ENCODE data around the gene SEMA6D. TPM values are rescaled to one million over a fixed set of nuclear protein-coding genes. Genes with fewer than 3 reads are reported as not detected.

SEMA6D gene
- total RNA-seq, 4 donors from 2014 or later = 6.3 to 22.0 (median 13.4) TPM

- Histone ChIP-seq H3K4me1 (peaks cover 7% of the 10 kb centered on the region), H3K36me3 (no peaks in the 10 kb centered on the region), H3K9me3 (no peaks in the 10 kb centered on the region), H3K27me3 (peaks cover 5% of the 10 kb centered on the region), H3K27ac (no peak overlapping the region), H3K4me3 (no peak overlapping the region)
- WGBS = 56% methylated on average over 2 of the region's 2 CpGs
- DNase-seq (ENCODE audit: low spot score in 2 of 2) = no peak
- no peak for TF ChIP-seq EP300 (IDR thresholded peaks at IDR 0.05)
- no peak for TF ChIP-seq CTCF (IDR thresholded peaks at IDR 0.05)
- TF ChIP-seq POLR2AphosphoS5 (IDR thresholded peaks at IDR 0.05) = no peak
- TF ChIP-seq POLR2A (IDR thresholded peaks at IDR 0.05) = no peak
Observed at GRCh38 chr15:47806008-47806407, 88.7 kb downstream of the SEMA6D start.

- Histone ChIP-seq H3K27me3 (no peaks in the 10 kb centered on the region), H3K27ac (no peak overlapping the region), H3K4me1 (peaks cover 5% of the 10 kb centered on the region), H3K9me3 (no peaks in the 10 kb centered on the region), H3K4me3 (no peak overlapping the region), H3K36me3 (no peaks in the 10 kb centered on the region)
- 36% methylated on average over 1 of the region's 1 CpG for WGBS
- no peak for TF ChIP-seq CTCF (IDR thresholded peaks at IDR 0.05)
- TF ChIP-seq POLR2AphosphoS5 (IDR thresholded peaks at IDR 0.05) = no peak
- TF ChIP-seq EP300 (IDR thresholded peaks at IDR 0.05) = no peak
- no peak for TF ChIP-seq POLR2A (IDR thresholded peaks at IDR 0.05)
- no peak for DNase-seq (ENCODE audit: low spot score in 2 of 2)
Observed at GRCh38 chr15:47811172-47811571, 93.9 kb downstream of the SEMA6D start.

GRCh38 chr15:47812470-47812999, 95.2 kb downstream of the SEMA6D start:
- DNase-seq (ENCODE audit: low spot score in 2 of 2) = no peak
- H3K27ac ChIP-seq = no peak overlapping the region
- H3K27me3 ChIP-seq = no peaks in the 10 kb centered on the region
- no peak overlapping the region for H3K4me3 ChIP-seq
- peaks cover 5% of the 10 kb centered on the region for H3K4me1 ChIP-seq
- H3K9me3 ChIP-seq = no peaks in the 10 kb centered on the region
- TF ChIP-seq CTCF (IDR thresholded peaks at IDR 0.05) (no peak), EP300 (IDR thresholded peaks at IDR 0.05) (no peak), POLR2A (IDR thresholded peaks at IDR 0.05) (no peak), POLR2AphosphoS5 (IDR thresholded peaks at IDR 0.05) (no peak)
- 61% methylated on average over 4 of the region's 4 CpGs for WGBS
- H3K36me3 ChIP-seq = no peaks in the 10 kb centered on the region

GRCh38 chr15:47813748-47814384, 96.6 kb downstream of the SEMA6D start:
- no peaks in the 10 kb centered on the region for H3K36me3 ChIP-seq
- no peak for DNase-seq (ENCODE audit: low spot score in 2 of 2)
- H3K4me3 ChIP-seq = no peak overlapping the region
- H3K27ac ChIP-seq = no peak overlapping the region
- H3K27me3 ChIP-seq = no peaks in the 10 kb centered on the region
- no peak for TF ChIP-seq CTCF (IDR thresholded peaks at IDR 0.05)
- no peak for TF ChIP-seq POLR2A (IDR thresholded peaks at IDR 0.05)
- TF ChIP-seq EP300 (IDR thresholded peaks at IDR 0.05) = no peak
- TF ChIP-seq POLR2AphosphoS5 (IDR thresholded peaks at IDR 0.05) = no peak
- no peaks in the 10 kb centered on the region for H3K9me3 ChIP-seq
- H3K4me1 ChIP-seq = peaks cover 5% of the 10 kb centered on the region
- 81% methylated on average over 5 of the region's 5 CpGs for WGBS

GRCh38 chr15:47814620-47815019, 97.3 kb downstream of the SEMA6D start:
- Histone ChIP-seq H3K9me3 (no peaks in the 10 kb centered on the region), H3K27ac (no peak overlapping the region), H3K4me1 (peaks cover 5% of the 10 kb centered on the region), H3K36me3 (no peaks in the 10 kb centered on the region), H3K4me3 (no peak overlapping the region), H3K27me3 (no peaks in the 10 kb centered on the region)
- DNase-seq (ENCODE audit: low spot score in 2 of 2) = no peak
- no peak for TF ChIP-seq EP300 (IDR thresholded peaks at IDR 0.05)
- no peak for TF ChIP-seq POLR2AphosphoS5 (IDR thresholded peaks at IDR 0.05)
- no peak for TF ChIP-seq CTCF (IDR thresholded peaks at IDR 0.05)
- 59% methylated on average over 1 of the region's 1 CpG for WGBS

All from suprapubic skin (tissue), 4 donors.